Amygdala (tissue), 56 donors: ENCODE measurements around the gene PRAC1.

Source experiments
- DNase-seq, 56 donors: peaks; one replicate each; lab custom pipeline; 2025; lab: John Stamatoyannopoulos, UW

PRAC1 gene

GRCh38 chr17:48715496-48716399, 6.6 kb downstream of the PRAC1 start:
- DNase-seq, result no peak

GRCh38 chr17:48711128-48711527, 11.2 kb downstream of the PRAC1 start:
- DNase-seq, result no peak

- DNase-seq, result no peak
Observed at GRCh38 chr17:48704361-48705248, 17.7 kb downstream of the PRAC1 start.

GRCh38 chr17:48701864-48702532, 20.3 kb downstream of the PRAC1 start:
- DNase-seq, result no peak

GRCh38 chr17:48693178-48693577, 29.1 kb downstream of the PRAC1 start:
- no peak for DNase-seq

GRCh38 chr17:48692049-48692448, 30.3 kb downstream of the PRAC1 start:
- DNase-seq, result no peak

- DNase-seq, result no peak
Observed at GRCh38 chr17:48690655-48691054, 31.7 kb downstream of the PRAC1 start.

GRCh38 chr17:48681609-48682008, 40.7 kb downstream of the PRAC1 start:
- no peak for DNase-seq

- no peak for DNase-seq
Observed at GRCh38 chr17:48679385-48680096, 42.8 kb downstream of the PRAC1 start.

- DNase-seq, result peak in 37 of 56 donors; percentile 1 to 61 (median 13)
Observed at GRCh38 chr17:48678141-48678971, 44.0 kb downstream of the PRAC1 start.

GRCh38 chr17:48676963-48677558, 45.3 kb downstream of the PRAC1 start:
- no peak for DNase-seq

GRCh38 chr17:48672340-48672739, 50.0 kb downstream of the PRAC1 start:
- DNase-seq, result no peak
